WTC11 (cell line): ENCODE measurements around the gene RBM39. TPM values are rescaled to one million over a fixed set of nuclear protein-coding genes. Genes with fewer than 3 reads are reported as not detected.

Source experiments
- ATAC-seq: fragments of 200-7000 bp; cut with Tn5 transposase; 2 replicates; pipeline ENCODE4 v1.10.0; 2021; ENCODE audit warnings: mild to moderate bottlenecking, moderate library complexity
- CTCF ChIA-PET: fragments of 300-600 bp; sonication (Branson Sonifier 250); formaldehyde crosslinking; loops from one replicate; lab custom pipeline; 2021; ENCODE audit warnings: antibody characterized with exemption; lab: Charles Lee
- POLR2A ChIA-PET: fragments of 350-600 bp; sonication (Branson Sonifier 250); formaldehyde crosslinking; loops from one replicate; lab custom pipeline; 2021; ENCODE audit warnings: antibody characterized with exemption; lab: Charles Lee
- DNase-seq: peaks from one replicate; pipeline ENCODE4 v3.0.0; 2021; ENCODE audit warnings: low spot score
- H3K27ac Mint-ChIP-seq: 2 replicates; pipeline ENCODE4 v1.8.0; 2021; ENCODE audit warnings: mixed read lengths
- H3K27me3 Mint-ChIP-seq: 2 replicates; pipeline ENCODE4 v1.8.0; 2021; ENCODE audit warnings: low read depth, mild to moderate bottlenecking, moderate library complexity, mixed read lengths
- H3K36me3 Mint-ChIP-seq: 2 replicates; pipeline ENCODE4 v1.8.0; 2021; ENCODE audit warnings: mixed read lengths
- H3K4me1 Mint-ChIP-seq: 2 replicates; pipeline ENCODE4 v1.8.0; 2022; ENCODE audit warnings: mixed read lengths
- H3K4me3 Mint-ChIP-seq: 2 replicates; pipeline ENCODE4 v1.8.0; 2021; ENCODE audit warnings: mild to moderate bottlenecking, moderate library complexity, mixed read lengths
- H3K9me3 Mint-ChIP-seq: 2 replicates; pipeline ENCODE4 v1.8.0; 2021; ENCODE audit warnings: mixed read lengths
- CBFB ChIP-seq: sonication (generic); formaldehyde crosslinking; IDR thresholded peaks from 2 replicates; pipeline ENCODE4 v1.8.1; 2022; ENCODE audit warnings: mild to moderate bottlenecking, low read depth, missing genetic modification reagents
- CREB1 ChIP-seq: sonication (generic); formaldehyde crosslinking; IDR thresholded peaks from 2 replicates; pipeline ENCODE4 v1.8.0; 2023; ENCODE audit warnings: mild to moderate bottlenecking, missing genetic modification reagents
- CREM ChIP-seq: sonication (generic); formaldehyde crosslinking; IDR thresholded peaks from 2 replicates; pipeline ENCODE4 v1.8.1; 2022; ENCODE audit warnings: mild to moderate bottlenecking, missing genetic modification reagents, moderate library complexity
- CTCF ChIP-seq: fragments of 200-600 bp; IDR thresholded peaks from 2 replicates; pipeline ENCODE4 v1.8.0; 2022; ENCODE audit warnings: antibody characterized with exemption
- ERG ChIP-seq: fragments of 250-450 bp; sonication (Bioruptor Pico); IDR thresholded peaks from 2 replicates; pipeline ENCODE4 v1.8.0; 2021; ENCODE audit warnings: mild to moderate bottlenecking
- IRF1 ChIP-seq: sonication (generic); formaldehyde crosslinking; IDR thresholded peaks from 2 replicates; pipeline ENCODE4 v1.8.0; 2023; ENCODE audit warnings: missing genetic modification reagents
- MAX ChIP-seq: sonication (generic); formaldehyde crosslinking; IDR thresholded peaks from 2 replicates; pipeline ENCODE4 v1.8.0; 2022; ENCODE audit warnings: mild to moderate bottlenecking, missing genetic modification reagents
- MYBL2 ChIP-seq: sonication (generic); formaldehyde crosslinking; IDR thresholded peaks from 2 replicates; pipeline ENCODE4 v1.8.1; 2023; ENCODE audit warnings: mild to moderate bottlenecking, moderate library complexity, missing genetic modification reagents
- NFATC4 ChIP-seq: fragments of 250-450 bp; sonication (Bioruptor Pico); IDR thresholded peaks from 2 replicates; pipeline ENCODE4 v1.9.0; 2021; ENCODE audit warnings: mild to moderate bottlenecking
- OVOL2 ChIP-seq: fragments of 250-450 bp; sonication (Bioruptor Pico); IDR thresholded peaks from 2 replicates; pipeline ENCODE4 v1.9.0; 2021; ENCODE audit warnings: mild to moderate bottlenecking, borderline replicate concordance
- PRDM15 ChIP-seq: sonication (generic); formaldehyde crosslinking; IDR thresholded peaks from 2 replicates; pipeline ENCODE4 v1.8.0; 2022; ENCODE audit warnings: missing genetic modification reagents
- PRRX2 ChIP-seq: fragments of 250-450 bp; sonication (Bioruptor Pico); IDR thresholded peaks from 2 replicates; pipeline ENCODE4 v1.8.0; 2021; ENCODE audit warnings: mild to moderate bottlenecking
- SMAD3 ChIP-seq: sonication (generic); formaldehyde crosslinking; IDR thresholded peaks from 2 replicates; pipeline ENCODE4 v1.8.0; 2022; ENCODE audit warnings: missing genetic modification reagents, mild to moderate bottlenecking, borderline replicate concordance
- SMAD4 ChIP-seq: sonication (generic); formaldehyde crosslinking; IDR thresholded peaks from 2 replicates; pipeline ENCODE4 v1.8.0; 2022; ENCODE audit warnings: mild to moderate bottlenecking, missing genetic modification reagents
- ZNF121 ChIP-seq: sonication (generic); formaldehyde crosslinking; IDR thresholded peaks from 2 replicates; pipeline ENCODE4 v1.8.0; 2023; ENCODE audit warnings: missing genetic modification reagents
- ZNF317 ChIP-seq: sonication (generic); formaldehyde crosslinking; IDR thresholded peaks from 2 replicates; pipeline ENCODE4 v1.8.1; 2023; ENCODE audit warnings: low read depth, mild to moderate bottlenecking, moderate library complexity, missing genetic modification reagents, borderline replicate concordance
- ZNF423 ChIP-seq: fragments of 250-450 bp; sonication (Bioruptor Pico); IDR thresholded peaks from 2 replicates; pipeline ENCODE4 v2.1.2; 2022; ENCODE audit warnings: mild to moderate bottlenecking, moderate library complexity
- ZNF425 ChIP-seq: fragments of 250-450 bp; sonication (Bioruptor Pico); conservative IDR thresholded peaks from 2 replicates; pipeline ENCODE4 v1.9.0; 2021; ENCODE audit warnings: mild to moderate bottlenecking
- ZSCAN18 ChIP-seq: fragments of 250-450 bp; sonication (Bioruptor Pico); IDR thresholded peaks from 2 replicates; pipeline ENCODE4 v2.1.2; 2022; ENCODE audit warnings: mild to moderate bottlenecking, moderate library complexity
- total RNA-seq: library from RNA; stranded (reverse); gene quantifications from 3 replicates; pipeline ENCODE4 v1.2.3, GENCODE V29; 2021

Gene RBM39
- total RNA-seq, 1 experiment from 2014 or later: 231 TPM

GRCh38 chr20:35710039-35710438 is 32.0 kb downstream of the RBM39 start (continued):
- TF ChIP-seq ZNF425 (no peak), SMAD3 (CRISPR knock-in tag) (no peak), MAX (CRISPR knock-in tag) (no peak), ZSCAN18 (no peak), MYBL2 (no peak)

- Mint-ChIP-seq H3K36me3 (peaks cover 81% of the 10 kb centered on the region), H3K27ac (peak overlapping the region; percentile 74), H3K9me3 (no peaks in the 10 kb centered on the region), H3K4me3 (no peak overlapping the region), H3K27me3 (no peaks in the 10 kb centered on the region), H3K4me1 (no peaks in the 10 kb centered on the region)
- DNase-seq: no peak
- ChIA-PET POLR2A (interaction anchor here (2.4 kb wide), 1 partner anchor 33 kb away, joined by 8 read pairs; the partner anchor contains the start of gene RBM39), CTCF (no interaction called here)
- TF ChIP-seq ERG (no peak), PRRX2 (CRISPR knock-in tag) (no peak; the same call in 1 of the 2 replicates), IRF1 (CRISPR knock-in tag) (no peak), OVOL2 (CRISPR knock-in tag) (no peak), ZNF423 (no peak), ZNF317 (CRISPR knock-in tag) (no peak), CREM (CRISPR knock-in tag) (no peak), CTCF (no peak), CBFB (CRISPR knock-in tag) (no peak), ZNF121 (no peak), NFATC4 (CRISPR knock-in tag) (no peak), SMAD4 (CRISPR knock-in tag) (no peak), PRDM15 (CRISPR knock-in tag) (no peak), CREB1 (CRISPR knock-in tag) (no peak)
- no peak for ATAC-seq
Measured at GRCh38 chr20:35709259-35709658, 32.8 kb downstream of the RBM39 start.
